Measurements from ENCODE around the gene COL27A1. TPM values are rescaled to one million over a fixed set of nuclear protein-coding genes. Genes with fewer than 3 reads are reported as not detected.

The COL27A1 gene
- total and polyA plus RNA-seq, 2 donors (not counting 1 experiment from before 2014, with no cell fraction given), result 0.16 to 0.27 TPM

GRCh38 chr9:114285166-114285867 lies 130.0 kb downstream of the COL27A1 start:
- H3K9me3 Mint-ChIP-seq (ENCODE audit: insufficient read depth), result no peaks in the 10 kb centered on the region
- ChIA-PET POLR2A (no interaction called here), CTCF (no interaction called here)
- no peak overlapping the region for H3K4me2 ChIP-seq (replicated peaks; ENCODE audit: low read depth, low read length, poor library complexity, severe bottlenecking)
- no peak overlapping the region for H3K9ac ChIP-seq (ENCODE audit: low read length)
- ATAC-seq (ENCODE audit: low read depth) (no peak), DNase-seq (no peak)
- H3K36me3 ChIP-seq (replicated peaks in 1 of 2; ENCODE audit: control extremely low read depth in 1 of 2, control insufficient read depth in 1 of 2, extremely low read depth in 1 of 2, insufficient read depth in 2 of 2, low read length in 1 of 2), result no peaks in the 10 kb centered on the region
- 56% methylated on average over 20 of the region's 20 CpGs for WGBS (ENCODE audit: insufficient coverage)
- intact Hi-C loops (cut with micrococcal nuclease), result no loop called here
- H3K4me3 Mint-ChIP-seq, result no peak overlapping the region
- H3K27me3 ChIP-seq (replicated peaks in 1 of 4; ENCODE audit: control extremely low read depth in 1 of 4, control insufficient read depth in 3 of 4, insufficient read depth in 4 of 4, low read length in 3 of 4), result no peaks in the 10 kb centered on the region
- no peak overlapping the region for H2AFZ ChIP-seq (ENCODE audit: insufficient read depth, low read depth, low read length, poor library complexity, severe bottlenecking)
- no peak overlapping the region for H3K4me3 ChIP-seq (ENCODE audit: control extremely low read depth in 1 of 5, extremely low read depth in 1 of 5, insufficient read depth in 1 of 5, low read depth in 2 of 5, low read length in 4 of 5)
- no peaks in the 10 kb centered on the region for H3K9me3 ChIP-seq (ENCODE audit: control extremely low read depth in 1 of 3, control insufficient read depth in 2 of 3, insufficient read depth in 1 of 3, low read length in 2 of 3)
- no peak overlapping the region for H3K27ac ChIP-seq (ENCODE audit: low read length in 2 of 2)
- no peak overlapping the region for H3K27ac Mint-ChIP-seq
- no peak for TF ChIP-seq EZH2 (IDR thresholded peaks at IDR 0.05; ENCODE audit: borderline replicate concordance, insufficient read depth, low read depth, low read length, poor library complexity, severe bottlenecking)
- no peaks in the 10 kb centered on the region for H3K4me1 Mint-ChIP-seq
- H4K20me1 ChIP-seq (ENCODE audit: control insufficient read depth, insufficient read depth, low read length, poor library complexity, severe bottlenecking), result no peaks in the 10 kb centered on the region
- no peaks in the 10 kb centered on the region for H3K79me2 ChIP-seq (ENCODE audit: control insufficient read depth, insufficient read depth, low read length)
- H3K4me1 ChIP-seq (ENCODE audit: control insufficient read depth in 2 of 2, insufficient read depth in 2 of 2, low read length in 2 of 2), result no peaks in the 10 kb centered on the region
- H3K27me3 Mint-ChIP-seq, result peaks cover 6% of the 10 kb centered on the region

- 75% methylated on average over 5 of the region's 10 CpGs for WGBS (ENCODE audit: insufficient coverage)
- ATAC-seq (ENCODE audit: low read depth), result no peak
Observed at GRCh38 chr9:114286146-114286679, 130.9 kb downstream of the COL27A1 start.

More at GRCh38 chr9:114286146-114286679, 130.9 kb downstream of the COL27A1 start:
- H3K79me2 ChIP-seq (ENCODE audit: control insufficient read depth, insufficient read depth, low read length), result no peaks in the 10 kb centered on the region
- POLR2A ChIA-PET, result no interaction called here
- H3K36me3 ChIP-seq (replicated peaks in 1 of 2; ENCODE audit: control extremely low read depth in 1 of 2, control insufficient read depth in 1 of 2, extremely low read depth in 1 of 2, insufficient read depth in 2 of 2, low read length in 1 of 2), result no peaks in the 10 kb centered on the region
- no peaks in the 10 kb centered on the region for H4K20me1 ChIP-seq (ENCODE audit: control insufficient read depth, insufficient read depth, low read length, poor library complexity, severe bottlenecking)
- Mint-ChIP-seq H3K27ac (no peak overlapping the region), H3K4me1 (no peaks in the 10 kb centered on the region), H3K27me3 (peaks cover 5% of the 10 kb centered on the region), H3K4me3 (no peak overlapping the region), H3K9me3 (ENCODE audit: insufficient read depth) (no peaks in the 10 kb centered on the region)
- no peak for DNase-seq
- H3K27ac ChIP-seq (ENCODE audit: low read length in 2 of 2), result no peak overlapping the region
- CTCF ChIA-PET, result no interaction called here
- no peak overlapping the region for H2AFZ ChIP-seq (ENCODE audit: insufficient read depth, low read depth, low read length, poor library complexity, severe bottlenecking)
- intact Hi-C loops (cut with micrococcal nuclease), result no loop called here
- H3K9ac ChIP-seq (ENCODE audit: low read length), result no peak overlapping the region
- H3K4me2 ChIP-seq (replicated peaks; ENCODE audit: low read depth, low read length, poor library complexity, severe bottlenecking), result no peak overlapping the region
- H3K4me3 ChIP-seq (ENCODE audit: control extremely low read depth in 1 of 5, extremely low read depth in 1 of 5, insufficient read depth in 1 of 5, low read depth in 2 of 5, low read length in 4 of 5), result no peak overlapping the region
- TF ChIP-seq EZH2 (IDR thresholded peaks at IDR 0.05; ENCODE audit: borderline replicate concordance, insufficient read depth, low read depth, low read length, poor library complexity, severe bottlenecking) (no peak), CTCF (IDR thresholded peaks at IDR 0.05) (no peak)
- H3K4me1 ChIP-seq (ENCODE audit: control insufficient read depth in 2 of 2, insufficient read depth in 2 of 2, low read length in 2 of 2), result peaks cover 0 to 3% of the 10 kb centered on the region in 2 donors
- peaks cover 0 to 3% (median 0%) of the 10 kb centered on the region in 4 experiments for H3K27me3 ChIP-seq (replicated peaks in 1 of 4; ENCODE audit: control extremely low read depth in 1 of 4, control insufficient read depth in 3 of 4, insufficient read depth in 4 of 4, low read length in 3 of 4)
- H3K9me3 ChIP-seq (ENCODE audit: control extremely low read depth in 1 of 3, control insufficient read depth in 2 of 3, insufficient read depth in 1 of 3, low read length in 2 of 3), result no peaks in the 10 kb centered on the region
